Testis (tissue), 3 donors: Measurements from ENCODE around the gene RAPGEF4. TPM values are rescaled to one million over a fixed set of nuclear protein-coding genes. Genes with fewer than 3 reads are reported as not detected.

Experiments used
- DNase-seq: peaks from one replicate; pipeline ENCODE4 v3.0.0-alpha.2; 2019
- H3K27ac ChIP-seq, 2 donors: fragments of 200-600 bp; sonication (generic); one replicate each; pipeline ENCODE4 v1.5.1; 2019
- H3K27me3 ChIP-seq: fragments of 200-600 bp; sonication (generic); one replicate; pipeline ENCODE4 v1.5.1; 2019
- H3K36me3 ChIP-seq: fragments of 200-600 bp; sonication (generic); one replicate; pipeline ENCODE4 v1.5.1; 2017; ENCODE audit warnings: low read depth; ENCODE audit errors: missing control alignments
- H3K4me1 ChIP-seq: fragments of 200-600 bp; sonication (generic); one replicate; pipeline ENCODE4 v1.5.1; 2019
- H3K4me3 ChIP-seq, 2 donors: fragments of 200-600 bp; sonication (generic); one replicate each; pipeline ENCODE4 v1.5.1; 2017 to 2019
- H3K9me3 ChIP-seq: fragments of 200-600 bp; sonication (generic); one replicate; pipeline ENCODE4 v1.5.1; 2017
- POLR2A ChIP-seq: fragments of 450-650 bp; IDR thresholded peaks from one replicate; pipeline ENCODE4 v1.6.1; 2017; ENCODE audit warnings: antibody characterized with exemption, mild to moderate bottlenecking, moderate library complexity
- WGBS, 2 donors: methylation state at CpG; one replicate each; pipeline ENCODE4 v1.1.5; 2018; 5-methylcytosine and 5-hydroxymethylcytosine counted together
- intact Hi-C: fragments of 100-400 bp; cut with DNase I; formaldehyde crosslinking; loops from one replicate; pipeline ENCODE4 v1.15.1; 2023; ENCODE audit warnings: low total_unique reads
- polyA plus RNA-seq: library from polyadenylated mRNA; stranded (reverse); fragments of 350-450 nt; fragmentation: Illumina TruSeq; extraction: RNeasy Lipid Tissue Mini Kit (QIAGEN cat#74804); gene quantifications from one replicate; pipeline ENCODE4 v1.2.3, GENCODE V29; 2014; ENCODE audit warnings: low read depth, low replicate concordance; ENCODE audit not compliant: insufficient read depth
- total RNA-seq, 2 donors: library from RNA; depleted of rRNA; stranded (reverse); fragments of >200 nt; gene quantifications; one replicate each; pipeline ENCODE4 v1.2.3, GENCODE V29; 2016
- TF ChIP-seq, protein P1 (sequence below), 3 experiments: fragments of 450-650 bp in 2 of 3; fragments of 200-600 bp in 1 of 3; sonication (generic) in 1 of 3; IDR thresholded peaks; one replicate each; pipeline ENCODE4 v1.5.1; 2016 to 2019; ENCODE audit warnings: antibody characterized with exemption in 3 of 3, mild to moderate bottlenecking in 2 of 3, moderate library complexity in 1 of 3

Gene RAPGEF4
- total and polyA plus RNA-seq, 3 donors from 2014 or later = 14.3 to 42.6 (median 22.5) TPM

DNA sequence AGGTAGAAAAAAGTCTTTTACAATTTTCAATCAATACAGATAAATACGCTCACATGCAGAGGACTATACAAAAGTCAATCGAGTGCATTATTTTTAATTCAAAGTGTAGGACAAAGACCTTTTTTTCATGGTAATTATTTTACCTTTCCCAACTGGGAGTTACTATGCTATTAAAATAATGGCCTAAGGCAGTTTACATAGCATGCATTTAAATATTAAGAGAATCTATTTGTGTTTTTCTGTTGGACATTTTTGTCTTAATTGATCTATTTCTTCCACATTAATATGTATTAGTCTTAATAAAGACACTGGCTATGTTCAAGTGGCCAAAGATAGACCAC is 209.8 kb downstream of the RAPGEF4 start:
- H3K4me3 ChIP-seq = no peak overlapping the region
- H3K27ac ChIP-seq = no peak overlapping the region
- no peaks in the 10 kb centered on the region for H3K9me3 ChIP-seq
- 90 to 93% methylated on average over 2 of the region's 2 CpGs for WGBS, 2 donors
- H3K36me3 ChIP-seq = no peaks in the 10 kb centered on the region
- DNase-seq = no peak
- H3K4me1 ChIP-seq = no peaks in the 10 kb centered on the region
- TF ChIP-seq, protein P1, sequence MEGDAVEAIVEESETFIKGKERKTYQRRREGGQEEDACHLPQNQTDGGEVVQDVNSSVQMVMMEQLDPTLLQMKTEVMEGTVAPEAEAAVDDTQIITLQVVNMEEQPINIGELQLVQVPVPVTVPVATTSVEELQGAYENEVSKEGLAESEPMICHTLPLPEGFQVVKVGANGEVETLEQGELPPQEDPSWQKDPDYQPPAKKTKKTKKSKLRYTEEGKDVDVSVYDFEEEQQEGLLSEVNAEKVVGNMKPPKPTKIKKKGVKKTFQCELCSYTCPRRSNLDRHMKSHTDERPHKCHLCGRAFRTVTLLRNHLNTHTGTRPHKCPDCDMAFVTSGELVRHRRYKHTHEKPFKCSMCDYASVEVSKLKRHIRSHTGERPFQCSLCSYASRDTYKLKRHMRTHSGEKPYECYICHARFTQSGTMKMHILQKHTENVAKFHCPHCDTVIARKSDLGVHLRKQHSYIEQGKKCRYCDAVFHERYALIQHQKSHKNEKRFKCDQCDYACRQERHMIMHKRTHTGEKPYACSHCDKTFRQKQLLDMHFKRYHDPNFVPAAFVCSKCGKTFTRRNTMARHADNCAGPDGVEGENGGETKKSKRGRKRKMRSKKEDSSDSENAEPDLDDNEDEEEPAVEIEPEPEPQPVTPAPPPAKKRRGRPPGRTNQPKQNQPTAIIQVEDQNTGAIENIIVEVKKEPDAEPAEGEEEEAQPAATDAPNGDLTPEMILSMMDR (IDR thresholded peaks at IDR 0.05) = no peak
- no peak for TF ChIP-seq POLR2A
- intact Hi-C loops = no loop called here
- H3K27me3 ChIP-seq = no peaks in the 10 kb centered on the region

DNA sequence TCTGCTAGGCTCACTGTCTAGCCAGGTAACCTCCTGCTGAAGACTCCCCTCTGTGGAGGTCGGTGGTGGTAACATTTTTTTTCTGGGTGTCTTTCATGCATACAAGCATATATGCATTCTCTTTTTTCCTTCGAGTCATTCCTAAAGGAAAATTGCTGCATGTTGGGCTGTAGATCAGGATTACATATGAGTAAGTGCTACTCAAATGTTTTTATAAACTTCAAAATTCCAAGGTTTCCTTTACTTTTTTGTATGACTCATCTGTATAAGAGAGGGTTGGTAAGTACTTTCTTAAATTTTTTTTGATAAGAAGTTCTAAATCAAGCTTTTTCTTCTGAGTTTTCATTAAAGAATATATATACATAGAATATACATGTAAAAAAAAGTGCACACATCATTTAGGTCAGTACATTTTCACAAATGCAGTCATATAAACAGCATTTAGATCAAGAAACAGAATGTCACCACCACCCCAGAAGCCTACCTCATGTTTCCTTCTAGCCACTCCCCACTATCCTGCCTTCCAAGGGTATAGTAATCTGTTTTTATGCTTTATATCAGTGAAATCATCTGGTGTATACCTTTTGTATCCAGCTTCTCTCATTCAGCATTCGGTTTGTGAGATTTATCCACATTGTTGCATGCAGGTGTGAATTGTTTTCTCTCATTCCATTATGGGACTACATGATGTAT is 212.0 kb downstream of the RAPGEF4 start:
- Histone ChIP-seq H3K9me3 (no peaks in the 10 kb centered on the region), H3K27ac (no peak overlapping the region), H3K4me3 (no peak overlapping the region), H3K36me3 (no peaks in the 10 kb centered on the region), H3K27me3 (no peaks in the 10 kb centered on the region), H3K4me1 (no peaks in the 10 kb centered on the region)
- WGBS, 2 donors = 87 to 91% methylated on average over 3 of the region's 3 CpGs
- intact Hi-C loops = no loop called here
- TF ChIP-seq, protein P1 (IDR thresholded peaks at IDR 0.05) = no peak
- no peak for TF ChIP-seq POLR2A
- DNase-seq = no peak

DNA sequence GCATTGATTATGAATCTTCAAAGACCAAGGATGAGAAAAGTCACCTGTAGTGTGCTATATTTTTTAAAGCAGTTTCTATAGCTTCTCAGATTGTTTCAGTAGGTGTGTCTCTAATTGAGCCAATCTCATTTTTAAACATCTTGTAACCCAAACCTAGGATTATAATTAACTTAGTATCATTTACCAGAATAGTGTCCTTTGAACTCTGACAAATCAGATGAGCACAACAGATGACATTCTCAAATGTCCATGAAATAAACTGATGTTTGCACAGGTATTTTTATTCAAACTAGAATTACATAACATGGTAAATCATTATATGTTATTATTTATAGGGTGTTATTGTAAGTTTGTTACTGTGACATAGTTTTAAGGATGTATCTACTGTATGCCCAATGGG is 213.9 kb downstream of the RAPGEF4 start:
- intact Hi-C loops = no loop called here
- Histone ChIP-seq H3K36me3 (no peaks in the 10 kb centered on the region), H3K4me3 (no peak overlapping the region), H3K27ac (no peak overlapping the region), H3K27me3 (no peaks in the 10 kb centered on the region), H3K9me3 (no peaks in the 10 kb centered on the region), H3K4me1 (no peaks in the 10 kb centered on the region)
- TF ChIP-seq, protein P1 (IDR thresholded peaks at IDR 0.05) = no peak
- no peak for DNase-seq

DNA sequence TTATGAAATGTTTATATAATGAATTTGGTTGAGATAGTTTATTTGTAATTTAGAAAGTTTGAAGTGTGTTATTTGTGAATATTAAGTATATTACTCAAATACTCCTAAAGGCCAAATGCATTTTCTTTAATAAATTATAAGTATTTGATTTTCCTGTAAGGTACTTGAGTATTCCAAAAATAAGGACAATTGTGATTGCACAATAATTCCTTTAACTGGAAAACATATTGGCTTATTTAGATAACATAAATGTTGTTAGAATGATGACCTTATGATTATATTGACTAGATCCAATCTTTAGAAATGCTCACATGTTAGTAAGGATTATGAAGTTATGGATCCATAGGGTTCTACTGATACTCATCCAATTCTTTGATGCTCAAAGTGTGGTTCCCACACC is 214.9 kb downstream of the RAPGEF4 start:
- H3K27me3 ChIP-seq = no peaks in the 10 kb centered on the region
- no peak overlapping the region for H3K4me3 ChIP-seq
- TF ChIP-seq POLR2A = no peak
- TF ChIP-seq, protein P1 (IDR thresholded peaks at IDR 0.05) = no peak
- no peak for DNase-seq
- no peaks in the 10 kb centered on the region for H3K36me3 ChIP-seq
- no peaks in the 10 kb centered on the region for H3K9me3 ChIP-seq
- H3K4me1 ChIP-seq = no peaks in the 10 kb centered on the region
- H3K27ac ChIP-seq = no peak overlapping the region
- intact Hi-C loops = no loop called here

DNA sequence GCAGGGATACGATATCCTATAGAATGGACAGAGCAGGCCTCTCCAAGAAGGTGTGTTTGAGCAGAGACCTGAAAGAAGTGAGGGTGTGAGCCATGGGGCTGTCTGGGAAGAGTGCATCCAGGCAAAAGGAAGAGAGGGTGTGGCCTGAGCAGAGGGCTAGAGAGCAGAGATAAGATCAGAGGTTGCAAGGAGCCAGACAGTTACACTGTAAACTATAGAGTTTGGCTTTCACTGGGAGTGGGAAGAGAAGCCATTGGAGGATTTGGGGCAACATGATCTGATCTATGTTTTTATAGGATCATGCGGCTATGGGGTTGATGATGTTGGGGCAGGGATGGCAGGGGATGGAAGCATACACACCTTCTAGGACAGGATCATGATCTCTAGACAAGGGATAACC is 215.9 kb downstream of the RAPGEF4 start:
- no peak overlapping the region for H3K27ac ChIP-seq
- 93 to 98% methylated on average over 2 of the region's 2 CpGs for WGBS, 2 donors
- H3K9me3 ChIP-seq = no peaks in the 10 kb centered on the region
- no peaks in the 10 kb centered on the region for H3K4me1 ChIP-seq
- no peak for DNase-seq
- intact Hi-C loops = no loop called here
- H3K27me3 ChIP-seq = no peaks in the 10 kb centered on the region
- H3K36me3 ChIP-seq = no peaks in the 10 kb centered on the region
- TF ChIP-seq POLR2A = no peak
- TF ChIP-seq, protein P1 (IDR thresholded peaks at IDR 0.05) = no peak
- no peak overlapping the region for H3K4me3 ChIP-seq
